HG02678 (cell line): ENCODE data around the gene ING3.
"Not testable (repeated sequence)": the region's sequence is repeated elsewhere in the genome, so short reads cannot be mapped to it uniquely, and the experiment has no call there.

Source experiments
- ATAC-seq: cut with Tn5 transposase; IDR thresholded peaks from one replicate; pipeline ENCODE4 v1.9.1; 2021; ENCODE audit warnings: mild to moderate bottlenecking, moderate library complexity; ENCODE audit not compliant: unreplicated experiment

Gene ING3

DNA sequence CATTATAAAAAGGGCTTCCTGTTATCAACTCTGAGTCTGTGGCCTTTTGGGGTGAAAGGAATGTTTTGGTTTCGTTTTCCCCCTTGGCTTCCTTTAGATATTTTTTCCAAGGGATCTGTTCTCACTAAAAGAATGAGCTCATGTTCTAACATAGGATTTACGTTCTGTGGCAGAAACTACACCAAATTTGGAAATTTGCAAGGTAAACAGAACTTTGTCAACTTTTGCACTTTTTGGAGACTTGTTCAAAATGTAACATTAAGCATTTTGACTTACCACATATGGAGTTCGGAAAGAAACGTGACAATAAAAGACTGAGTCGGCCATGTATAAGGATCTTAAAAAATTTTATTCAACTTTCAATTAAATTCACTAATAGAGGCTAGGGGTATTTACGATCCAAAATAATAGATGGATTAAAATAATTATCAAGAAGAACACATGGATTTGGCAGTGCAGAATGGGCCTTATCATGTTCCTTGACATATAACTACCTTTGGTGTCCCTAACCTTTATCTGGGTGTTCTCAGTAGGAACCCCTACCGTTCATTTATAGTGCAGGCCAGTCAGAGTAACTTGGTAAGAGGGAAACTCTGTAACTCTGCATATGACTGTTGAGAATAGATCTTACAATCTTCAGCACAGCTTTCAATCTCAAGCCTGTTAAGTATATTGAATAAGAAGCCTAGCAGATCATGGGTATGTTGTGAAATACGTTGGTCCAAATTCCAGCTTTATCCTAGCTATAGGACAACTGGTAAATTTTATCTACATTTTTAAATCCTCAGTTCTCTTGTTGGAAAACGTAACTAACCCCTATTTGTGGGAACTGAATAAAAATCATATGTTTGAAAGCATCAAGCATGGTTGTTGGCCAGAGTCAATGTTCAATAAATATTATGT lies 49.8 kb downstream of the ING3 start:
- ATAC-seq = no peak

DNA sequence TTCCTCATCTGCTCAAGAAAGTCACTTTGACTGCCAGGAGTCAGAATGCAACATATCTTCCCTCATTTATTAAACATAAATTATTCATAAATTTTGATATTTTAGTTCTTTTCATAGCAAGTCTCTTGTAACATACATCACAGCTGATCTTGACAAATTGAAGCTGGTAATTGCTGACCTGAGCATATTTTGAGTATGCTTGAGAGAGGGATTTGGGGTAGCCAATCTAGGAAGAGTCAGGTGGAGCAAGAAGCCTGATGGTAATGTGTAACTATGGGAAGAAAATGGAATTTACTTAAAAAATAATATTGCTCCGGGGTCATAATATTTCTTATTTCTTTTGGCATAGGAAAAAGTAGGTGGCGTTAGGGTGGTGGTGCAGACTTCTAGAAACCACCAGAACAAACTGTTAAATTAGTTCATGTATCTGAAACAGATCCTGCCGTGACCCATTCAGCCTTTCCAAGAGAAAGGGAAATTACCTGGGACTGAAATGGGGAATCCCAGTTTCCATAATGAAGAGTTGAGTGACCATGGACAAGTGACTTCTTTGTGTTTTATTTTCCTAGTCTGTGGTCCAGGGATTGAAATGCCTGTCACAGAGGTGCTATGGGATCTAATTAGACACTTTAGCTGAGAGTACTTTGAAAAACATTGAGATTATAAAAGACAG lies 50.8 kb downstream of the ING3 start:
- no peak for ATAC-seq

DNA sequence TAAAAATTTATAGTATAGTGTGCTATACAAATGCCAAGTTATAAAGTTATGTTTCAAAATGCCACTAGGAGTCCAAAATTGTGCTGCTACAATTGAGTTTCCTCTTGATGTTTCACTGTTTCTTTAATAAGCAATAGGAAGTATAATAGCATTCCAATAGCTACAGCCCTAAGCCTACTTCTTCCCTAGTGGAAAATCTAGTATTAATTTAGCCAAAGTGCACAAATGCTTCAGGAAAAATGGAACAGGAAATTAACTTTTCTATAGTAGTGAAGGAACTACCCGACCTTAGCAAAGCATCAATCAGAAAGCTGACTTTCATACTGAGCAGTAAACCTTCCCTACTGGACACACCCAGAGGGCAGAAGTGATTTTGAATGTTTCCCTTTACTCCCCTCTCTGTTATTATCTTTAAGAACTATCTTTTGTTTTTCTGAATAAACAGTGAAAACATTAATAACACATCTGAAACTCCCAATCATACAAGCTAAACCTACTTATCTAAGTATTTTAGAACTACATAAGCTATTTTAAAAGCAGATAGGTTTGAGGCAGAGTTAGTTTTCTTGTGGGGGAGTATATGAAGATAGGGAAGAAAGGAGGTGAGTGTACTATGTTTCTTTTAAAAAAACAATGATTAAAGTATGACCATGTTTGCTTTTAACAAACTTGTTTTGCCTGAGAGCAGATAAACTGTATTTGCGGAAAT lies 51.6 kb downstream of the ING3 start:
- ATAC-seq = no peak

DNA sequence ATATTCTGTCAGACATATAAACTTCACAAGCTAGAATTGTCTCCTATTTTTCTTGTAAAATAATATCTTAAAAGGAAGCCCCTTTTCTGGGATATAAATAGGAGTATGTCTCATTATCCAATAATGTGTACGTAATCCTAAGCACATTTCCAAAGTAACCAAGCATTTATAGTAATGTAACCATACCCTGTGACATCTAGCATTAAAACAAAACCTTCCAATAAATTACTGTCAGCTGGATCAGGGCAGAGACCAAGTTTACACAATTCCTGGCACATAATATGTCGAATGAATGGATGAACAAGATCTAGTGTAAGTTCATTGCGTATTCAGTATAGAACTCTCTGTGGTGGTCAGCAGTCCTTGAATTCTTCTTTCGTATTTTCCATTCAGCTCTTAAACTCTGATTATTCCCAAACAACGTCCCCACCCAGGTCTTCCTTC lies 52.2 kb downstream of the ING3 start:
- no peak for ATAC-seq

DNA sequence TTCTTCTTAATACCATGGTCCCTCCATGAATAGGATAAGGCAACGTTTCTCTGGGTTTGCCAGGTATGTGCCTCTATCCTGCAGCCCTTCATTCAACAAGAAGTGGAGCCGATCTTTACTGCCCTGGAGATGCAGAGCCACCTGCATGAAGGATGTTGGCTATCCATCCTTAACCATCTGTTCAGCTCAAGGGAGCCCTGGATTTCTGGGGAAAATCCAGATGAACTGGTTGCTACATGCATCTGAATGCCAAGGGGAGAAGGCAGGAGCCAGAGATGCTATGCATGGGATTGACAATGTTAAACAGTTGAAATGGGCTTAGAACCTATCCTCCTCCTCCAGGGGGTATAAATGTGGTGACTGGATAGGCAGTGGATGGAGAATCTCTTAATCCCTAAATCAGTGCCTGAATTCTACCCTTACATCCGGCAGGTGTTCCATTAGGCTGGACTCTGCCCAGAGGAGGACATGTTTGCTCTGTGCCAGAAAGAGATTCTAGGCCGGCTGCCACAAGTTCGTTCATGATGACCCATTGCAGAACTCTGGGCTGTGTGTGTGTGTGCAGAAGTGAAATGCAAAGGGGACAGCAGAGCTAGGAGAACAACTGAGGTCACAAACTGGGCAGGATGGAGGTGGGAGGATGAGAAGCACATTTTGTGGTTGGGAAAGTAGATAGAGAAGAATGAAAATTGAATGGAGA lies 53.6 kb downstream of the ING3 start:
- ATAC-seq = no peak

DNA sequence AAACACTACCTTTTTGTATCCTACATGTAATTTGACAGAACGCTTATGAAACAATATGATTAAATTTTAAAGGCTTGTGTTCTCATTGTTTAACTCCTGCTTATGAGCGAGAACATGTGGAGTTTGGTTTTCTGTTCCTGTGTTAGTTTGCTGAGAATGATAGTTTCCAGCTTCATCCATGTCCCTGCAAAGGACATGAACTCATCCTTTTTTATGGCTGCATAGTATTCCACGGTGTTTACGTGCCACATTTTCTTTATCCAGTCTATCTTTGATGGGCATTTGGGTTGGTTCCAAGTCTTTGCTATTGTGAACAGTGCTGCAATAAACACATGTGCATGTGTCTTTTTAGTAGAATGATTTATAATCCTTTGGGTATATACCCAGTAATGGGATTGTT lies 54.5 kb downstream of the ING3 start:
- ATAC-seq = not testable (repeated sequence)

DNA sequence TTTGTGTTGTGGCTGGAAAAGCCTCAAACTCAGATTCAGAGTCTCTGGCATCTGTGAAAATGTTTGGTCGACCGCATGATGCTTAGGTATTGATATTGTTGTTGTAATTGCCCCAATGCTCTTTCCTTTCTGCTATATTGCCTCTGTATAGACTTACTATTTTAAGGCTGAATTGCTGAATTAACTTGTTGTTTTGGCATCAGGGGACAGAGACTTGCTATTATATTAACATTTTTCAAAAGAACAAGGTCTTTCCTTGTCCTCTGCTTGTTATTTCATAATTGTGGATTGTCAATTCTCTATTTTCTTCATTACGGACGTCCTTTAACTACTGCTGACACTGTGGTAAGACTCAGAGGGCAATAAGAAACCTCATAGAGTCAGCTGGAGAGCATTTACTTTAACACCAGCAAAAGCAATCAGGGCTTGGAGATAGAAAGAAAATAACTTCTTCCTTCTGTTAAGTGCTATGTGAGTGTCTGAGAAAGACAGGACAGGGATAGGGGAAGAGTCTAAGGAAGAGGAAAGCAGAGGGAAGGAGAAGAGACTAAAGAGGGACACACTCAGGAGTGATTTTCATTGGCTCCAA lies 55.5 kb downstream of the ING3 start:
- no peak for ATAC-seq

DNA sequence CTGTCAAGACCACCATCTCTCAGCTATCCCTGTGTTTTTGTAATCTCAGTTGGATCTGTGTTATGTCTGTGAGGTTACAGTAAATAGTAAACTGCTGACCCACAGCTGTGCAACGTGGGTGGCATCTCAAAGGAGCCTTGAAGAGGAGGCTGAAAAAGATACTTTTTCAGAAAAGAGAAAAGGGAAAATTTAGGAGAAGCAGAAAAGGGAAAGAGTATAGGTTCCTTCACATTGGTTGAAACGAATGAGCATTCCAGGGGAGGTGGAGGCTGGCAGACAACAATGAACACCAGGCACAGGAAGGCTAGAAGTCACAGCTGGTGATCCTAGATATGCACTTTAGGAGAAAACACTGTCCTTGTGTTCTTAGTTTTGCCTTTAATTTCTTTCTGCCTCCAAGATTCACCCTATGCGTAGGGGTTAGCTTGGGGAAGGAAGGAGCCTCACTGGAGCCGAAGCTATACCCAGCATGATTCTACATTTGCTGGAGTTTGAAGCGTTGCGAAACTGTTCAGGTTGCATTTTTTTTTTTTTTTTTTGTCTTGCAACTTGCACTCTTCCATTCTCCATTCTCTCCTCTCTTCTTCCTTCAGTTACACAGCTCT lies 56.2 kb downstream of the ING3 start:
- no peak for ATAC-seq

DNA sequence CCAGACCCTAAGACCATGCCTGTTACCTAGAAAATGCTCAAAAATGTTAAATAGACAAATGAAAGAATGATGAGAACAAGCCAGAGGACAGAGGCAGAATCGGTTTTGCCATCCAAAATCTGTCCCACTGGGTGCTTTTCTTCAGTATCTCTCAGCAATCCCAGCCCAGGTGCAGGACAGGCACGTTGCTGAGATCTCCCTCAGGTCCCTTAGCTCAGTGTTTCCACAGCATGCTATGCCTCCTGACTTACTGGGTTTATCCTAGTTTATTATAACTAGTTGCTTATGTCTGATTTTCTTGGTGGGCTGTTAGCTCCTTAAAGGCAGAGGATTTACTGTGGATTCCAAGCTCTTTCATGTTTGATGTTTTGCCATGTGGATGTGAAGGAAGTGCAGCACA lies 58.2 kb downstream of the ING3 start:
- ATAC-seq = no peak

DNA sequence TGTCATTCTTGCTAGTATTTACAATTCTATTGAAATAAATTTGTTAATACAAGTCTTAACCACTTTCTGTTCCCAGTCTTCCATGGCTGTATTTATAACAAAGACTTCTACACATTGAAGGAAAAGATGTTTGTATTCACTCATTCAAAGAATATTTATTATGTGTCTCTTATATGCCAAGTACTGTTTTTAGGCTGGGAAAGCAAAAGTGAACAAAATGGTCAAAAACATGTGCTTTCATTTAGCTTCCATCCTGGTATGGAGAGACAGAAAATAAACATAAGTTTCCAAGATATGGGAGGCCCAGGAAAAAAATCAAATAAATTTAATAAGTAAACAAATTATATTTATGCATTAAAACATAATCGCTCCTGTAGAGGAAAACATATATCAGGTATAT lies 60.8 kb downstream of the ING3 start:
- no peak for ATAC-seq

DNA sequence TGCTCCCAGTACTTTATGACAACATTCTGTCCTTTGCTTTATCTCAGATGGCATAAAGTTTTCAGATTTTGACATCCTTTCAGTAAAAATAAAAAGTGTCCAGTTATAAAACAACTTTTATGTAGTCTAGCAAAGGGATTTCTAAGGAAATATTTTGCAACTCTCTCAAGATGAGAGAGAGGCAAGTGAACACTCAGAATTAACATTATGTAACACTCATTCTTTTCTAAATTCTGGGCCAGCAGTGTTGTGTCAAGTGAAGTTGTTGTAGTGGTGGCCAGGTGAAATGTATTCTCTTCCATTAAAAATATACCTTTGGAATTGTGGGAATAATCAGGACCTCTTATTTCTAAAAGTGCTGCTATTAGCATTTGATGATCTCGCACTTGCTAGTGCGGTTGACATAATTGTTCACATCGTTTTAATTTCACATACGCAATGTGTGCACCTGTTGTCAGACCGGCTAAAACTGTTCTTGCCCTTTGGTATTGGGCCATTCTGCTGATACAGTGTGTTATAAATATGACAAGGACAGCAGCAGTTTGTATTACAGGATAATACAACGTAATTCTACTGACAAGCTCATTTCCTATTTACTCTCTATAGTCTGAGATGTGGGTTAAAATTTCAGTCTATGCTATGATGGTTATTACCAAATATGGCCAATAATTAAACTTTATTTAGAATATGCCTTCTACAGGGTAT lies 61.7 kb downstream of the ING3 start:
- ATAC-seq = no peak

DNA sequence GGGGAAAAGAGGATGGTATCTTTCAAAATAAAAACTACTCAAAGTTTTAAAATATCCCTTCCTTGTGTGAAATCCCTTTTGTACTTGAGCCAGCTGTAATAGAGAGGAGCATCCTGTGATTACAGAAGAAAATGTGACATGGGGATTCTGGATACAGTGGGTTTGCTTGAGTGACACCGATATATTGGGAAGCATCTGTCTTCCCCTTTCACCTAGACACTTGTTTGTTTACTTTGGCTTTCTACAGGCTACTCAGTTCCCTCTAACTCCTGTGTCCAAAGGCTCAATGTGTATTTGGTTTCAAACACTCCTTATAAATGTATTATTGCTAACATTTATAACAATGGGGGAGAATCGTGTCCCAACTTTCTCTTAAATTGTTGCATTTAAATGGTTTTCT lies 62.3 kb downstream of the ING3 start:
- no peak for ATAC-seq

DNA sequence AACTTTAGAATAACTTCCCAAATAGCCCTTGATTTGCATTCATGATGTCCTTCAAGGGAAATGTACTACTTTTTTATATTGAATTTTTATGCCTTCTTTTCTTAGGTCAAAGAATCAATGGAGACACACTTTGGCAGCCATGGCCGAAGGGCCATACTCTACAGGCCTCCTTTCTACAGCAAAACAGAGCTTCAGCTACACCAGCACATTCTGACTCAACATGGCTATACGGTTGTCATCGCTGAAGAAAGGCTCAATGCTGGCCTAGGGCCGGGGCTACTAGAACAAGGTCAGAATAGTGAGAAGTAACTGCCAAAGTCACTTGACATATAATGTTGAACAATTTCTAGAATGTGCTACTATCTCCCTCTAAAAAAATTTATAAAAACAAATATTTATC lies 65.0 kb downstream of the ING3 start:
- no peak for ATAC-seq

DNA sequence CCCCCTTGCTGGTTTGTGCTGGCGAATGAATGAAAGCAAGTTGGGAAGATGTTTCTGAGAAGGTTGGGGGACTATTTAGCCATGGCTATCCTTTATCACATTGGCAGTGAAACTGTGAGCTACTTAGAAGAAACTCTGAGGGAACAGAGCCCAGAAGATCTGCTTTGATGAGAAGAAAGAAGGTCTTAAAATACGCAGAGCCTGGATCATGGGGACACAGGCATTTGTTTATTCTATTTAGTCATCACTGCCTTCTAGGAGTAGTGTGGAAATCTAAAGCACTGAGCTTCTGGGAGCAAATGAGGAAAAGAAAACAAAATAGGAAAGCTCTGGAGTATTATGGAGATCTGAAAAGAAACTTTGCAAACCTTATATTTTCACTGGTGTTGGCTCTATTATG lies 66.4 kb downstream of the ING3 start:
- ATAC-seq = no peak

DNA sequence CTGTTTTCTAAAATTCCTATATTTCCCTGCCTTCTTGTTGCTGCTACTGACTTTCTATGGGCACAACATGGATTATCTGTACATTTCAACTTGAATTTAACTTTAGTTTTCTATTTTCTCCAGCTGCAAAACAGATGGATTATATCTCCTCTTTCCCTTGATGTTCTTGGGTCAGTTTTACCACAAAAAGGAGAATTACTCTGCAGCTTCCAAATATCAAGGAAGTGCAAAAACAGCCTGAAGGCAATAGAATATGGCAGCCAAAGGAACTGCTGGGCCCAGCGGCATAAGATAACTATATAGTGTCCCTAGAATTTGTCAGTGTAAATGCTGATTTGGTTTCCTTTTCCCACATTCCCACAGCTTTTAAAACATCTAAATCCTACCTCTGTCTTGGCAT lies 67.0 kb downstream of the ING3 start:
- ATAC-seq = no peak

DNA sequence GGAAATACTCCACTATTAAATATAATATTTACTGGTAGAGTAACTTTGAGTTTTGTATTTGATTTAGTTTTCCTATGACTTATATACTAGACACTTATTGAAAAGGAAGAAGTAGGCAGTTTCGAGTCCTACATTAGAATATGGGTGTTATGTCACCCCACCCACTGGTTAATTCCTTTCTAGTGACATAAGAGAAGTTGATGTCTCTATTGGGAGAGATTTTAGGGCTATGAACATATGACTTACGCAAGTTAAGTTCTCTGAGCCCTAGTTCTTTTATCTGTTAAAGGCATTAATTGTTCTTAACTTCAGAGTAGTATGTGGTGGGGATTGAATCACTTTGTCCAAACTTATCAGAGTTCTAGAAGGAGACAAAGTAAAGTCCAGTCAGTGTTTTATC lies 68.4 kb downstream of the ING3 start:
- ATAC-seq = no peak

DNA sequence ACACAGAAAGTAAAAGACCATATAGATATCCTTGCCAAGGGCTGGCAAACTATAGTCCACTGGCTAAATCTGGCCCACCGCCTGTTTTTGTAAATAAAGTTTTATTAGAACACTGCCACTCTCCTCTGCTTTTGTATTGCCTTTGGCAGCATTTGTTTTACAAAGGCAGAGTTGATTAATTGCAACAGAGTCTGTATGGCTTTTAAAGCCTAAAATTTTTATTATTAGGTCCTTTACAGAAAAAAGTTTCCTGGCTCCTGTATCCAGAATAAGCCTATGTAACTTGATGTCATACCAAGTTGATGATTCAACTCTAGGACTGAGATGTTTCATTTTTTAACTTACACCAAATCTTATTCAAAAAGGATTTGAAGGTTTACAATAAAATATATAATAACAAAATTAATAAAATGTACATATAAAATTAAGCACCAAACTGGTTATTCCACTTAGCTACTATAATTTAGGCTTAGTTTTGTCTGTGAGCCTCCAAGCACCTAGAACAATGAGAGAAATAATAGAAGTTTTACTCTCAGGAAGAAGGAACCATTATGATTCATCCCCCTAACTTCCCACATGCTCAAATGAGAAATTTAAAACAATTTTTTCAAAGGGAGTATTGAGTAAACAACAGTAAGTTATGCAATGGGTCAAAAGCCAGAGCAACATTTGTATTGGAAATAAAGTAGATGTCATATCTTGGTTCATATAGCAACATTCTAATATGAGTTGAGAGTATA lies 69.8 kb downstream of the ING3 start:
- no peak for ATAC-seq

DNA sequence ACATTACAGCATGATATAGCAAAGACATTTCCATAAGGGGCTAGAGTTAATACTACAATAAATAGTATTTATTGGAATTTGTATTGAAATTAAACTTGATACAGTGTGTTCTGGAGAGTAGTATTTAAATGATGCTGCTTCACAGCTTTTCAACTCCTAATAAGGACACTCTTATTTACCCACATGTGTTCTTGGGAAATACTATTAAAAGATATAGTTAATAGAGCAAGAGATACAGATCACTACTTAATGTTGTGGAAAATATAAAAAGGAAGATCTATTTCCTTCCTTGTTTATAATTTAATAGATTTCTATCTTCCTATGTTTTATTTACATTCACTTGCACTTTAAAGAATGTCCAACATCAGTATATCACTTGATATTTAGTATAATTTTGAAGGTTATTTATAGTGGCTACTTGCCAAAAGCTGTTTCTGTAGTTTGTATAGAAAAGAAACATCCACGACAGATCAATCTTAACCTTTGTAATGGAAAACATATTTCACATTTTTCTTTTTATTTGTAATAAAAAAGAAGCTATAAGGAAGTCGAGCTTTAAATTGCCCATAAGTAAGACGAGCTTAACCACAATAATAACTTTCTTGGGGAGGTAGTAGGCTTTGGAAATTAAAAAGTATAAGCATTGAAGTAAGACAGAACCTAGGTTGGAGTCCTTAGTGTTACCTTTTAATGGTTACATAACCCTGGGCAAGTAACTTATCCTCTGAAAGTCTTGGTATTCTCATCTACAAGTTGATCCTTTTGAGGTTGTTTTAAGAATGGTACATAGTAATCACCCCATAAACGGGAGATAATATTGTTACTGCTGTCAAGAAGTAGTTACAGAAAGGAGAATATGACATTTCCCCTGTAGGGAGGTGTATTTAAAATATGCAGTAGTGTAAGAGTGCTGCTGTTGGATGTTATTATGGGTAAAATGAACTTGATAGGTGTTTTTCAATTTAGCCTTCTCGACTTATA lies 70.7 kb downstream of the ING3 start:
- ATAC-seq = no peak
